Karpas-422 (cell line): Measurements from ENCODE around the gene TNFRSF12A. TPM values are rescaled to one million over a fixed set of nuclear protein-coding genes. Genes with fewer than 3 reads are reported as not detected.

Experiments
- DNase-seq: peaks from one replicate; pipeline ENCODE4 v3.0.0-alpha.2; 2015
- H2AFZ ChIP-seq: fragments of 200-600 bp; sonication (generic); 2 replicates; pipeline ENCODE4 v1.6.1; 2014; ENCODE audit warnings: antibody characterized with exemption, low read length, mixed read lengths
- H3K27ac ChIP-seq: fragments of 200-600 bp; sonication (generic); 2 replicates; pipeline ENCODE4 v1.5.1; 2014; ENCODE audit warnings: mild to moderate bottlenecking, low read length, moderate library complexity
- H3K27me3 ChIP-seq: fragments of 200-600 bp; sonication (generic); 2 replicates; pipeline ENCODE4 v1.6.1; 2014; ENCODE audit warnings: low read length, mixed read lengths
- H3K36me3 ChIP-seq: fragments of 200-600 bp; sonication (generic); 2 replicates; pipeline ENCODE4 v1.6.1; 2014; ENCODE audit warnings: low read length, mixed read lengths; ENCODE audit not compliant: insufficient read depth
- H3K4me1 ChIP-seq: fragments of 200-600 bp; sonication (generic); 2 replicates; pipeline ENCODE4 v1.6.1; 2014; ENCODE audit warnings: mild to moderate bottlenecking, low read length, mixed read lengths
- H3K4me2 ChIP-seq: fragments of 200-600 bp; sonication (generic); 2 replicates; pipeline ENCODE4 v1.6.1; 2014; ENCODE audit warnings: low read length, low read depth, mild to moderate bottlenecking; ENCODE audit not compliant: poor library complexity, severe bottlenecking
- H3K4me3 ChIP-seq: fragments of 200-600 bp; sonication (generic); 2 replicates; pipeline ENCODE4 v1.5.1; 2014; ENCODE audit warnings: mild to moderate bottlenecking, antibody characterized with exemption, low read length, mixed read lengths
- H3K79me2 ChIP-seq: fragments of 200-600 bp; sonication (generic); 2 replicates; pipeline ENCODE4 v1.6.1; 2014; ENCODE audit warnings: mild to moderate bottlenecking, low read length, mixed read lengths
- H3K9ac ChIP-seq: fragments of 200-600 bp; sonication (generic); 2 replicates; pipeline ENCODE4 v1.6.0; 2014; ENCODE audit warnings: low read length
- H3K9me2 ChIP-seq: fragments of 200-600 bp; sonication (generic), shearing (Covaris generic); replicated peaks from 2 replicates; pipeline ENCODE4 v1.6.0; 2014; ENCODE audit warnings: mild to moderate bottlenecking, low read length, moderate library complexity; ENCODE audit not compliant: insufficient read depth
- H3K9me3 ChIP-seq: fragments of 300-700, 200-600 bp; sonication (generic); 2 replicates; pipeline ENCODE4 v1.6.1; 2014; ENCODE audit warnings: low read length, mixed read lengths
- H4K20me1 ChIP-seq: fragments of 200-600 bp; sonication (generic); 2 replicates; pipeline ENCODE4 v1.6.1; 2014; ENCODE audit warnings: mild to moderate bottlenecking, antibody characterized with exemption, low read length, low read depth; ENCODE audit not compliant: insufficient read depth
- total RNA-seq: library from RNA; depleted of rRNA; stranded (reverse); fragments of >200 nt; shearing (Covaris generic); gene quantifications from 2 replicates; pipeline ENCODE4 v1.2.3, GENCODE V29; 2014; ENCODE audit warnings: low replicate concordance

Gene TNFRSF12A
- total RNA-seq, 1 experiment from 2014 or later: 9.4 TPM

- H3K27ac ChIP-seq: no peak within 1 kb of the TSS
- H3K4me3 ChIP-seq: no peak within 1 kb of the TSS
- no peaks in the 10 kb centered on the region for H3K9me3 ChIP-seq
- DNase-seq: peak; percentile 65
- no peaks in the 10 kb centered on the region for H3K9me2 ChIP-seq
- H3K79me2 ChIP-seq: no peaks in the 10 kb centered on the region
- H3K27me3 ChIP-seq: no peaks in the 10 kb centered on the region
- H4K20me1 ChIP-seq: no peaks in the 10 kb centered on the region
- no peak within 1 kb of the TSS for H2AFZ ChIP-seq
- H3K36me3 ChIP-seq: no peaks in the 10 kb centered on the region
- H3K9ac ChIP-seq: no peak within 1 kb of the TSS
- peaks cover 29% of the 10 kb centered on the region for H3K4me1 ChIP-seq
- no peak within 1 kb of the TSS for H3K4me2 ChIP-seq
Observed at GRCh38 chr16:3017794-3018506, 2.2 kb upstream of the TNFRSF12A start, which contains the start of gene CLDN6. Gene CLDN6, minus strand, starts transcription at chr16:3018183. Its CDS starts 2,162 bp downstream, at chr16:3016021.

- Histone ChIP-seq H3K9ac (peak overlapping the region; percentile 78; the same call in 1 of the 2 replicates), H2AFZ (peak overlapping the region; percentile 84)
Observed at GRCh38 chr16:3019594-3020246, 448 bp upstream of the TNFRSF12A start.

GRCh38 chr16:3020604-3021448 lies 658 bp downstream of the TNFRSF12A start:
- no peak overlapping the region for H3K27ac ChIP-seq

More at GRCh38 chr16:3019594-3020246, 448 bp upstream of the TNFRSF12A start:
- Histone ChIP-seq H3K4me3 (peak overlapping the region; percentile 70), H3K9me2 (no peaks in the 10 kb centered on the region), H3K36me3 (no peaks in the 10 kb centered on the region), H4K20me1 (no peaks in the 10 kb centered on the region), H3K27me3 (no peaks in the 10 kb centered on the region), H3K9me3 (no peaks in the 10 kb centered on the region), H3K4me2 (peak overlapping the region; percentile 82), H3K79me2 (no peaks in the 10 kb centered on the region), H3K27ac (no peak overlapping the region), H3K4me1 (peaks cover 34% of the 10 kb centered on the region)
- DNase-seq: no peak

GRCh38 chr16:3021449-3022207 lies 1.5 kb downstream of the TNFRSF12A start:
- Histone ChIP-seq H3K4me1 (peaks cover 41% of the 10 kb centered on the region), H3K79me2 (peaks cover 4% of the 10 kb centered on the region), H3K4me3 (peak overlapping the region; percentile 70), H3K9ac (peak overlapping the region; percentile 78), H3K27me3 (no peaks in the 10 kb centered on the region), H3K4me2 (peak overlapping the region; percentile 82), H3K27ac (peak overlapping the region; percentile 55), H3K36me3 (no peaks in the 10 kb centered on the region; the same call in 1 of the 2 replicates), H2AFZ (peak overlapping the region; percentile 69; the same call in 1 of the 2 replicates), H3K9me2 (no peaks in the 10 kb centered on the region), H4K20me1 (0 out of 2 replicates have a peak, but pooled peaks cover 3% of the 10 kb centered on the region), H3K9me3 (no peaks in the 10 kb centered on the region)
- DNase-seq: peak; percentile 93

More at GRCh38 chr16:3020604-3021448, 658 bp downstream of the TNFRSF12A start:
- no peaks in the 10 kb centered on the region for H3K27me3 ChIP-seq
- peak; percentile 71 for DNase-seq
- H4K20me1 ChIP-seq: 0 out of 2 replicates have a peak, but pooled peaks cover 3% of the 10 kb centered on the region
- peak overlapping the region; percentile 78 for H3K9ac ChIP-seq
- peak overlapping the region; percentile 82 for H3K4me2 ChIP-seq
- H3K4me3 ChIP-seq: peak overlapping the region; percentile 70
- peaks cover 4% of the 10 kb centered on the region for H3K79me2 ChIP-seq
- H2AFZ ChIP-seq: peak overlapping the region; percentile 91
- no peaks in the 10 kb centered on the region for H3K9me3 ChIP-seq
- H3K9me2 ChIP-seq: no peaks in the 10 kb centered on the region
- H3K4me1 ChIP-seq: peaks cover 41% of the 10 kb centered on the region
- H3K36me3 ChIP-seq: no peaks in the 10 kb centered on the region; the same call in 1 of the 2 replicates

DNA sequence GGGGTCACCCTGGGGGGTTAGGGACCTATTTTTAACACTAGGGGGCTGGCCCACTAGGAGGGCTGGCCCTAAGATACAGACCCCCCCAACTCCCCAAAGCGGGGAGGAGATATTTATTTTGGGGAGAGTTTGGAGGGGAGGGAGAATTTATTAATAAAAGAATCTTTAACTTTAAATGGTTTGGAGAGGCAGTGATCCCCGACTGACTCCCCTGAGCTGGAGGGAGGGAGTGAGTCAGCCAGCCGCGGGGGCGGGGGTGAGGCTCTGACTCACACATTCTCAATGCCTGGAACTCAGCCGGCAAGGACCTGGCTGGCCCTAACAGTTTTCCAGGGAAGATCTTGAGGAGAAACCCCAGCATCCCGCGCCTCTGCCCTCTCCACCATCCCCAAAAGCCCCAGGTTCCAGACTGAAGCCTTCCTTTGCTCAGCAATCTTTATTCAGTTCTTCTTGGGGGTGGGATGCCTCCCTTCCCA lies 2.1 kb downstream of the TNFRSF12A start:
- peak overlapping the region; percentile 82 for H3K4me2 ChIP-seq
- peaks cover 42% of the 10 kb centered on the region for H3K4me1 ChIP-seq
- peak overlapping the region; percentile 78 for H3K9ac ChIP-seq
- H3K27me3 ChIP-seq: no peaks in the 10 kb centered on the region
- no peaks in the 10 kb centered on the region; the same call in 1 of the 2 replicates for H3K36me3 ChIP-seq
- H4K20me1 ChIP-seq: 0 out of 2 replicates have a peak, but pooled peaks cover 3% of the 10 kb centered on the region
- no peaks in the 10 kb centered on the region for H3K9me3 ChIP-seq
- H2AFZ ChIP-seq: no peak overlapping the region
- peak; percentile 62 for DNase-seq
- peaks cover 4% of the 10 kb centered on the region for H3K79me2 ChIP-seq
- peak overlapping the region; percentile 55 for H3K27ac ChIP-seq
- H3K9me2 ChIP-seq: no peaks in the 10 kb centered on the region
- peak overlapping the region; percentile 70 for H3K4me3 ChIP-seq

- Histone ChIP-seq H3K27ac (peak overlapping the region; percentile 66), H3K9me3 (no peaks in the 10 kb centered on the region), H3K4me1 (peaks cover 48% of the 10 kb centered on the region)
Observed at GRCh38 chr16:3022684-3023414, 2.7 kb downstream of the TNFRSF12A start.

DNA sequence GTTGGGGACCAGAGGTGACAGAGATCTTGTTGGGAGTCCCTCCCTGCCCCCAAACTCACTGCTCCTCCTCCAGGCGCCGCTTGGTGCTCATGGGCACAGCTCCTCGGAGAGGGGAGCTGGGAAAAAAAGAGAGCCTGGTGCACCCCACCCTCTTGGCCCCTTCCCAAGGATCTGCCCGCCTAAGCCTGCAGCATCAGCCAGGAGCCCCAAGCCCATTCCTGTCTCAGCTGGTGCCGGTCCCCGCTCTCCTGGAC lies 3.2 kb downstream of the TNFRSF12A start:
- H2AFZ ChIP-seq: peak overlapping the region; percentile 63; the same call in 1 of the 2 replicates

More at GRCh38 chr16:3022684-3023414, 2.7 kb downstream of the TNFRSF12A start:
- Histone ChIP-seq H3K9ac (peak overlapping the region; percentile 78), H3K9me2 (no peaks in the 10 kb centered on the region), H3K79me2 (peaks cover 4% of the 10 kb centered on the region), H3K4me2 (peak overlapping the region; percentile 82), H3K36me3 (no peaks in the 10 kb centered on the region; the same call in 1 of the 2 replicates), H3K4me3 (peak overlapping the region; percentile 70), H4K20me1 (0 out of 2 replicates have a peak, but pooled peaks cover 3% of the 10 kb centered on the region), H2AFZ (no peak overlapping the region), H3K27me3 (no peaks in the 10 kb centered on the region)
- DNase-seq: peak; percentile 83

More for the DNA sequence above, 3.2 kb downstream of the TNFRSF12A start:
- H3K4me3 ChIP-seq: peak overlapping the region; percentile 70
- H3K4me1 ChIP-seq: peaks cover 50% of the 10 kb centered on the region
- no peaks in the 10 kb centered on the region for H3K9me3 ChIP-seq
- H4K20me1 ChIP-seq: 0 out of 2 replicates have a peak, but pooled peaks cover 3% of the 10 kb centered on the region
- H3K27ac ChIP-seq: peak overlapping the region; percentile 66
- no peaks in the 10 kb centered on the region for H3K9me2 ChIP-seq
- H3K36me3 ChIP-seq: no peaks in the 10 kb centered on the region; the same call in 1 of the 2 replicates
- H3K4me2 ChIP-seq: peak overlapping the region; percentile 82
- H3K79me2 ChIP-seq: peaks cover 4% of the 10 kb centered on the region
- DNase-seq: no peak
- peak overlapping the region; percentile 78 for H3K9ac ChIP-seq
- no peaks in the 10 kb centered on the region for H3K27me3 ChIP-seq
